ENCODE results near the gene LMF1. TPM values are rescaled to one million over a fixed set of nuclear protein-coding genes. Genes with fewer than 3 reads are reported as not detected.

Gene LMF1
- polyA plus RNA-seq (2013, experiment 1 of 2; ENCODE audit: insufficient read length): 11.5 TPM
- polyA plus RNA-seq (2013, experiment 2 of 2; ENCODE audit: insufficient read length): 13.4 TPM

GRCh38 chr16:970766-971581 is at the start of gene LMF1:
LMF1 (minus strand) TSS chr16:970984; CDS start chr16:970980, 4 bp downstream.
- DNase-seq: peak; percentile 86

GRCh38 chr16:1020091-1020399 is 49.3 kb upstream of the LMF1 start:
- no peak for DNase-seq

DNA sequence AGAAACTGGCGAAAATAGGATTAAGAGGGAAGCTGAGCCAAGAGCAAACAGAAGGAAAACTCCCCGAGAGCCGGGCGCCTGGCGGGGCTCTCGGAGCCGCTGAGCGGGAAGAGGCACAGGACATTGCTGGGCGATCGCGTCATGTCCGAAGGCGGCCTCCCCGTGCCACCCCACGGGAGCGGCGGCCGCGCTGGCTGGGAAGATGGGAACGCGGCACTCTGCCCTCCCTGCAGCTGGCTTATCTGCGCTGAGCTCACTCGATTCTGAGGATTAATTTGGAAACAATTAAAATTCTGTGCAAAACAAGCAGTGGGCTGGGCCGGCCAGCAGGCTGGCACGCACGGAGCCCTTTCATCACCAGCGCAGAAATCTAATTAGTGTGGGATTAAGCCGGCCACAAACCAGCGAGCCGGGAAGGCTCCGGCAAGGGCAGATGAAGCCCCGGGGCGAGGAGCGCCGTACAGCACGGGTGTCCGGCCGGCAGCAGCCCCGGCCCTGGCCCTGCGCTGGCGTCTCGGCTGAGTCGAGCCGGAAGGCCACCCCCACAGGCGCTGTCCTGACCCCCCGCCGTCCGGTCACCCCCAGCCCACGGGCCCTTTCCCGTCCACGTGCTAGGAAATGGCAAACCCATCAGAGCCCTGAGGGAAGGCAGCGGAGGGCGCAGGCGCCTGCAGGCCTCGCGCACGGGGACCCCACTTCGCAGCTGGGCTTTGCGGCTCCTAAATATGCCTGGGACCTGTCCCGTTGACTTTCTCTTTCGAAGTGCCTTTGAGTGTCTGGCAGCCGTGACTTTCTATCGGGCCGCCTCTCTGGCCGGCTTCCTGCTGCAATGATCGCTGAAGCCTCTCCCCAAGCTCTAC is 48.7 kb upstream of the LMF1 start:
- DNase-seq: peak; percentile 75

- no peak for DNase-seq
Observed at GRCh38 chr16:1018447-1019198, 47.8 kb upstream of the LMF1 start.

DNA sequence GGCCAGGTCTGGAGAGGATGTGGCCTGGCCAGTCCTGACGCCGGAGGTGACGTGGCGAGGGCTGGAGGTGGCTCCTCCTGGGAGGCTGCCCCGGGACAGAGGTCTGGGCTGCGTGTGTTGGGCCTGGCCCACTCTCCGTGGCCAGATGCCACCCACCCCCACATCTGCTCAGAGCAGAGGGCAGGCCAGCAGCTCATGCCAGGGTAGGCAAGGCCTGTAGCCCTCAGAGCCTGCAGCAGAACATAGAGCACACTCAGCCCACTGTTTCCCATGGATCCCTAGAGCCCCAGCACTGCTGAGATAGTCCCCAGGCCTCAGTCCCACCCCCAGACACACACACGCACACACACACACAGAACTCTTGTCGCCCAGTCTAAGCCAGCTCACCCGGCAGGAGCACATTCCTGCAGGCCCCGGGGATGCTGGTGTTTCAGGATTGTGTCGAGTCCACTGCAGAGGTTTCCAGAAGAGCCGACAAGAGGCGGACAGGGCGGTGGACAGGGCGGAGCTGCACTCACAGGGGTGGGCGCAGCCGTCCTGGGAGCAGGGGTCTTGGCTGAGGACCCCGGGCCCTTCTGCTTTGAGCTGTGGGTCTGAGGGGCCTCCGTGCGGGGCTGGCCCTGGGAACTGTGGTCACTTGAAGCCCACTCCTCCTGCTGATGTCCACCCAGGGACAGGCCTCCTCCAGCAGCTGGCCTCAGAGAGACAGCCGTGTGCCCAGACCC is 44.1 kb upstream of the LMF1 start:
- DNase-seq: peak; percentile 51

- no peak for DNase-seq
Observed at GRCh38 chr16:1014221-1014620, 43.4 kb upstream of the LMF1 start.

- DNase-seq: no peak
Observed at GRCh38 chr16:1013593-1013900, 42.8 kb upstream of the LMF1 start.

DNA sequence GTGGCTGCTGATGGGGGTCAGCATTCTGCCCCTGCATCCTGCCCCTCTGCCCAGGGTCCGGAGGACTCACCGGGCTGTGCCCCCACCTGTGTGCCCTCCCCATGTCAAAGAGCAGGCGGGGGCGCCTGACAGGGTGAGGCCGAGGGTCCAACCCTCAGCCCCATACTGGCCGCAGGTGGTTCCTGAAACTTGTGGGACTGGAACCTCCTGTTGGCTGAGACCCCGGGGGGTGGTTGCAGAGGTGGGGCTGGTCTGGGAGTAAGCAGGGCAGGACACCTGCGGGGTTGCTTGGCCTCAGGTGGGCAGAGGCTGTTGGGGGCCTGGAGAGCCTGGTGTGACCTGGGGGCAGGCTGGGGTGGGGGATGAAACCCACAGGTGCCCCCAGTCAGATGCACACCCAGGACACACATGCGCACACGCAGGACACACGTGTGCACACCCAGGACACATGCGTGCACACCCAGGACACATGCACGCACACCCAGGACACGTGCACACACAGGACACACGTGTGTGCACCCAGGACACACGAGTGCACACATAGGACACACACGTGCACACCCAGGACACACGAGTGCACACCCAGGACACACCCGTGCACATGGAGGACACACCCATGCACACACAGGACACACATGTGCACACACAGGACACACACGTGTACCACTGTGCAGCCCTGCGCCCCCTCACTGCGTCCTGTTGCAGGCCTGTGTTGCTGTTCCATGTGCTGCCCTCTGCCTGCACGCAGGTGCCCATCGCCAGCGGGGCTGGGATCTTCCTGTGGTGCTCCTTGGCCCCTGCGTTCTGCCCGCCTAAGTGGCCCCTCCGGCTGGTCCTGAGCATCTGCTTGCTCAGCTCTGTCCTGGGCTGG is 42.2 kb upstream of the LMF1 start:
- DNase-seq: no peak

DNA sequence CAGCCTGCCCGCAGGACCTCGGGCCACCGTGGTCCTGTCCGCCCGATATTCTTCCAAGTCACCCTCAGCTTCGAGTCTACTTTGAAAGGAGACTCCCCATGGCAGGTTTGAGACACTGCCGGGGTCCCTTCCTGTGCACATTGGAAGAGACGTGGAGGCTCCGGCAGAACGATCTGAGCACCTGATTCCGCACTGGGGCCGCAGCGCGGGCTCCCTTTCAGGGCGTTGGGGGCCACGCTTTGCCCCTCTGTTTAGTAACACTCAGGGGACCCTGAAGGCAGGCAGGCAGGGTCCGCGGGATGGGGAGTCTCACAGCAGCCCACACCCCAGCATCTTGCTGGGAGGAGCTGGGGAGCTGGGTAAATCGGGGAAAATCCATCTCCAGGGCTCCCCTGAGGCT is 41.4 kb upstream of the LMF1 start:
- no peak for DNase-seq

GRCh38 chr16:1011316-1012082 is 40.7 kb upstream of the LMF1 start:
- no peak for DNase-seq

DNA sequence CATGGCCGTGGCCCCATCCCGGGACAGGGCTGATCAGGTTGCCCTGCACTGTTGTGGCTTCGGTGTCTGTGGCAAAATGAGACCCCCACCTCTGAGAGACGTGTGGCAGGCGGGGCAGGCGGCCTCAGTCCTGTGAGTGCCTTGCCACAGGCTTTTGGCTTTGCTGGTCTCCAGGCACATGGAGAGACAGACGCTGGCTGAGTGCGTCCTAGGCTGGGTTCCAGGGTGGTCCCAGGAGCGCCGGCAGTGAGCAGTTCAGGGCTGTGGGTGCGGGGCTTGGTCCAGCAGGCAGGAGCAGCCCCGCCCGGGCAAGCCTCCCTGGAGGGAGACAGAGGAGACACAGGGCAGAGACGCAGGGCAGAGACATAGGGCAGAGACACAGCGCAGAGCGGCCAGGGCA is 40.0 kb upstream of the LMF1 start:
- no peak for DNase-seq

DNA sequence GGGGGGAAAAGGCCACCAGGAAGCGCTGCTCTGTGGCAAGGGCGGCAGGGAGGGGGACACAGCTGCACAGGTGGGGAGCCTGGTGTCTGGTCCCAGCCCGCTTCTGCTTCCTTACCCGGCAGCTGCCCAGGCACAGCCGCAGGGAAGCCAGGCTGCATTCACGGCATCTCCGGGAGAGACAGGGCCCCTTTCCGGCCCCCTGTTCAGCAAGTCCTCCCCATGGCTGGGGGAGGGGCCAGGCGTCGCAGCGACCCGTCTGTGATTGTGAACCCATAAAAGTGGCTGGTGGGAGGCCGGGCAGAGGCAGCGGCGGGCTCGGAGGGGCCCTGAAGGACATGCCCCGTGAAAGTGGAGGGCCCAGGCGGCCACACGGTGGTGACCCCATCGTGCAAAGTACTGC is 39.5 kb upstream of the LMF1 start:
- no peak for DNase-seq

DNA sequence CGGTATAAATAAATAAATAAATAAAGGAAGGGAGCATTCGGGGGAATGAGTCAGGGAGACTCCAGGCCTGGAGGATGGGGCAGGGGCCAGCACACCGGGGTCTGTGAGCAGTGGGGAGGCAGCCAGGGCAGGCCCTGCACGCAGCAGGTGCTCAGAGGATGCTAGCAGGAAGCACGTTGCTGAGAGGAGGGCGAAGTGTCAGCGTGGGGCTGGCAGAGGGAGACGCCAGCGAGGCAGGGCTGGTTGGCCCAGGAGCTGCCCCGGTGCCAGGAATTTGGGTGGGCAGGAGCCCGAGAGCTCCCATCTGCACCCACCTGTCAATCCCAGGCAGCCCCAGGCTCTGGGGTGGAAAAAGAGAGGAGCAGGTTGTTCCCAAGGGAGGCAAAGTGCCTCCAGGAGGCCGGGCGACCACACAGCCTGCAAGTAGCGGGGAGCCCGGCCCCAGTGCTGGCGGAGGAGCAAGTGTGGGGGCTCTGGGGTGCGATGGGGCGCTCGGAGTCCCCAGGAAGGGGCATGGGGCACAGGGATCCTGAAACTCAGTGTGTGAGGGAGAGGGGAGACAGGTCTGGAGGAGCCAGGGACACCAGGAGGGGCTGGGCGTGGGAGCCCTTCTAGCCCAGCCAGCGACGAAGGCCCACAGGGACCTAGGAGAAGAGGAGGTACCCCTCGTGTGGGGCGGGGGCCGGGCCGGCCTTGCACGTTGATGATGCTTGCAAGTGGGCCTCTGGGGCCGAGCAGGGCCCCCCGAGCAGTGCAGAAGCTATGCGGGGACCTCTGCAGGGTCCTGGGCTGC is 38.8 kb upstream of the LMF1 start:
- no peak for DNase-seq

DNA sequence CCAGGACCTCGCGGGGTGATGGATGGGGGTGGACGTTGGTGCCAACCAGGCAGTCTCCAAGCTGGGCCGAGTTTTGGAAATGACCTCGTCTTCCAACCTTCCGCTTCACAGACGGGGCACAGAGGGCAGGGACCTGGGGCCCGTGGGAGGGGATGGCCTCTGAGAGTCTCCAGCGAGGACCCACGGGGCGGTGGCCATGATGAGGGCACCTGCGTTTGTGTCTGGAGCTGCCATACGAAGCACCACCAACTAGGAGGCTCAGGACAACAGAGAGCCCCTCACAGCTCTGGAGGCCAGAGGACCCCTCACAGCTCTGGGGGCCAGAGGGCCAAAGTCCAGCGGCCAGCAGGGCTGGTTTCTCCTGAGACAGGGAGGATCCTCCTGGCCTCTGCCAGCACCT is 37.3 kb upstream of the LMF1 start:
- no peak for DNase-seq

GRCh38 chr16:1007284-1007850 is 36.6 kb upstream of the LMF1 start:
- no peak for DNase-seq

DNA sequence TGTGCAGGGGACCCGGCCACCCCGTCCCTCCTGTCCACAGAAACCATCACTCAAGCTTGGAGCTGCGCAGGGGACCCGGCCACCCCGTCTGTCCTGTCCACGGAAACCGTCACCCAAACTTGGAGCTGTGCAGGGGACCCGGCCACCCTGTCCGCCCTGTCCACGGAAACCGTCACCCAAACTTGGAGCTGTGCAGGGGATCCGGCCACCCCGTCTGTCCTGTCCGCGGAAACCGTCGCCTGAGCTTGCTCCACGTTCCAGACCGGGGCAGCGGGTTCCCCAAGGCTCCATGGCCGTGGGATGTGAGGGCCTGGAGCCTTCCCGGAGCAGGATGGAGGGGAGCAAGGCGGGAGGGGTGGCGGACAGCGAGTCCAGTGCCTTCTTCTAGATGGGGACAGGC is 36.0 kb upstream of the LMF1 start:
- DNase-seq: no peak

DNA sequence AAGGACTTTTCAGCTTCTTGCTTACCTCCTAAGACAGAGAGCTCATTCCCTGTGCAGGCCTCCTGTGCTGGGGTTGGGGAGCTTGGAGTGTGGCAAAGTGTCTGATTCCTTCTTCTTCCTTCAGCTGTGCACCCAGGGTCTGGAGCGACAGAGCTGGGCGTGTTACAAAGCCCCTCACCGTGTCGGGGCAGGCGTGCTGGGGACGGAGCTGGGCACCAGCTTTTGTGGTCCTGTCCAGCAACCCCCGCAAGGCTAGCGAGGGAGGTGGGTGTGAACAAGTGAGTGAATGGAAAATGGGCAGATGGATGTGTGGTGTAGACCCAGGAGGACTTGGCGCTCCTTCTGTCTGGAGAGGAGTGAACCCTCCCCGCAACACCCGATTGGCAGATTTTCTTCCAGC is 34.5 kb upstream of the LMF1 start:
- no peak for DNase-seq

GRCh38 chr16:1003391-1004347 is 32.9 kb upstream of the LMF1 start:
- peak; percentile 33 for DNase-seq
